ENCODE measurements around the gene HAP1.
A peak's percentile ranks its signal among the peaks of the same experiment; 100 is the strongest.

The HAP1 gene

DNA sequence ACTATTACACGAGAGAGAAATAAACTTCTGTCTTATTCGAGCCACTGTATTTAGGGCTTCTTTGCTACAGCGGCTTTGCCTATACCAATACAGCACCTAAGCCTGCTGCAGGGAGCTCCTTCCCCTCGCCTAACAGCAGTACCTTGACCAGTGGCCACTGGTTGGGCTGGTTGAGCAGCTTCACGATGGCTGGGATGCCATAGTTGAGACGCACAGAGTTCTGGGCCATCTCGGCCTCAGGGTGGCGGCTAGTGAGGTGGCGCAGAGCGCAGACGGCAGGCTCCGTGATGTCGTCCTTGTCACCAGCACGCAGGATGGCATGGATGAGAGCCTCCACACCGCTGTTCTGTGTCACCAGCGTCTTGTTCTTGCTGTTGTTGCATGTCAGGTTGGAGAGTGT, 28.4 kb upstream of the HAP1 start:
- DNase-seq, result no peak

DNA sequence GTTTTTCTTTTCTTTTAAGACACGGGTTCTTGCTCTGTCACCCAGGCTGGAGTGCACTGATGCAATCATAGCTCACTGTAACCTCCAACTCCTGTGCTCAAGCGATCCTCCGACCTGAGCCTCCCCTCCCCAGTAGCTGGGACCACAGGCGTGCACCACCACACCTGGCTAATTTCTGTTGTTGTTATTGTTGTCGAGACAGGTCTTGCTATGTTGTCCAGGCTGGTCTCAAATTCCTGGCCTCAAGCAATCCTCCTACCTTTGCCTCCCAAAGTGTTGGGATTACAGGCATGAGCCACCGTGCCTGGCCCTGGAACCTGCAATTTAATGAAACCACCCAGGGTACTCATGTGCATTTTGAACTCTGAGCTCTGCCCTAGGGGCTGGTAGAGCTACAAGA, 27.9 kb upstream of the HAP1 start:
- DNase-seq, result no peak

GRCh38 chr17:41760878-41761277, 26.4 kb upstream of the HAP1 start:
- no peak for DNase-seq

DNA sequence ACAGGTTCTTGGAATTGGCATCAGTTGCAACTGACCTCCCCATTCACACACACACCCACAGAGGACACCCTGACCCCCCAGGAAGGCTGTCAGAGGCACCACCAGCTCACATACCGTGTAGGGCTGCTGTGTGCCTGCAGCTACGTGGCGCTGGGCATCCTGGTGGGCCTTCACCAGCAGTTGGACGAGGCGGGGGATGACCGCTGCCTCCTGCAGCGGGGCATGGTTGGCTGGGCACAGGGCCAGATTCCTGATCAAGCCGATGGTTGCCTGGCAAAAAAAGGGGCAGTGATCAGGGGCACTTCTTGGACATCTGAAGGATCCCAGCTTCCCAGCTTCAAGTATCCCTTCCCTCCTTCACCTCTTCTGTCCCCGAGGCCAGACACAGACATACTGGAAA, 24.2 kb upstream of the HAP1 start:
- DNase-seq, result no peak

- DNase-seq, result no peak
These were observed 19.6 kb upstream of the HAP1 start for GRCh38 chr17:41754066-41754465.

- no peak for DNase-seq
These were observed 16.8 kb upstream of the HAP1 start for GRCh38 chr17:41751288-41751687.

DNA sequence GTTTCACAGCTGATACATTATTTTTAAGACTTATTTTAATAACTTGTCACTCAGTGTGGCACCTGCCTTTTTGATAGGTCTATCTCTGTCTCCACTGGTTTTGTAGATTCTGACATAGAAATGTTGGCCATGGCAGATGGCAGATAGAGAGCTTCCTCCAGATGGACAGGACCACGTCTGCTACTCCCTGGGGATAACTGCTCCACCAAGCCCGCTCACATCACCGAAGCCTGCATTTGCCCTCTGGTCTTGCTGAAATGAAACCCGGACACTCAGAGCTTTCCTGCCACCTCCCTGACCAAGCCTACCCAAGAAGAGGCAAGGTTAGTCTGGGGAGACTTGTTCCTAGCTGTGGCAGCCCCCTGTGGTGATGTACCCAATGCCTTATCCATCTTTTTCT, 16.4 kb upstream of the HAP1 start:
- no peak for DNase-seq

- no peak for DNase-seq
These were observed 13.8 kb upstream of the HAP1 start for GRCh38 chr17:41748275-41748674.

- no peak for DNase-seq
These were observed 7.3 kb upstream of the HAP1 start for GRCh38 chr17:41741709-41742108.

DNA sequence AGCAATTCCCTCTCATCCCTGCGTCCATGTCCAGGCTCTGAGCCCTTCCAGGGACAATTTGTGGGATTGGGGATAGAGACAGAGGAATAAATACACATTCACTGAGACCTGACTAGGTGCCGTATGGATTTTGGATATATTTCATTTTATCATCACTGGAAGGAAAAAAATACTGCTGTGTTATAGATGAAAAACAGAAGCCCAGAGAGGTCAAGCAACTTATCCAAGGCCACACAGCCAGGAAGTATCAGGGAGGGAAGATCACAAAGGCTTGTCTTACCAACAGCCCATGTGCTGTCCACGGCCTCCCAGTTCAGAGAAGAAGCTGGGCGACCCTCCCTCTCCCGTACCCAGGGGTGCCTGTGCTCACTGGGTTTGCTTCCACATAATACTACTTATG, 6.1 kb upstream of the HAP1 start:
- DNase-seq, result no peak

- DNase-seq, result no peak
These were observed 5.4 kb upstream of the HAP1 start for GRCh38 chr17:41739661-41740352.

DNA sequence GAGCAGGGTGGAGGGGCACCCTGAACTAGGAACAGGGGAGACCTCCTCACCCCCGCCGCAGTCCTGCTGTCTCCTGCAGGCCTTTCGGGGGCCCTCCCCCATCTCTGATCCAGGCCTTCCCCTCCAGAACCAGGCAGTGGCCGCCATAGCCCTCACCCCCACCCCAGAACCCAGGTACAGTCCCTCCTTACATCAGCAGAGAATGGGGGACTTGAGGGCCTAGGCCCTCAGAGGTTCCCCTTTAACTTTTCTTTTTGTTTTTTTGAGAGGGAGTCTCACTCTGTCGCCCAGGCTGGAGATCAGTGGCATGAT, 4.3 kb upstream of the HAP1 start:
- DNase-seq, result no peak

DNA sequence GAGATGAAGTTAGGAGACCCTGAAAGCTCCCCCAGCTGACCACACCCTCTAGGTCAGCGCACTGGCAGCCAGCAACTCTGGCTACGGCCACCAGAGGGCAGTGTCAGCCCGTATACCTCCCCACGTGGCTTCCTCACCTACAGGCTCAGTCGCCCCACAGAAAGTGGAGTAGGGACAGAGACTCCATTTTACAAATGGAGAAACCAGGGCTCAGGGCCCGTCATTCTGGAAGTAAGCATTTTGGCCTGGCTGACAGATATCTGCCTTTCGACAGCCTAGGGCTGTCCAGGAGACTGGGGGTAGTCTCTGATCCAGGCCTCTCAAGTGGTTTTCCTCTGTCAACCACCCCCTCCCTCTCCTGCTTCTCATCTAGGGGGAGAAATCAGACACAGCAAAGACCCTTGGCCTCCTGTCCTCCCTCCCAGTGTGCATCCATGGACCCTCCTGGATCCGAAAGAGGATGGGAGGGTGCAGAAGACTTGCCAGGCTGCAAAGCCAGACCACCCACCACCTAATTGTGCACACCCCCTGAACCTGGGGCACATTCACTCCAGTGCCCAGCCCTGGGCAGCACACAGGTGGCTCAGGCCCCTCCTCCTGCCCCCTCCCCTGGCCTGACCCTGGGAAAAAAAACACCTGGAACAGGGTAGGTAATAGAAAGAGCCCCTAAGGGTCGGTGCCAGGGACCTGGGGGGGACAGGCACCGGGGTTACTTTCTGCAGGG, 3.8 kb upstream of the HAP1 start:
- DNase-seq, result peak; percentile 91

GRCh38 chr17:41737680-41738023, 3.2 kb upstream of the HAP1 start:
- no peak for DNase-seq

DNA sequence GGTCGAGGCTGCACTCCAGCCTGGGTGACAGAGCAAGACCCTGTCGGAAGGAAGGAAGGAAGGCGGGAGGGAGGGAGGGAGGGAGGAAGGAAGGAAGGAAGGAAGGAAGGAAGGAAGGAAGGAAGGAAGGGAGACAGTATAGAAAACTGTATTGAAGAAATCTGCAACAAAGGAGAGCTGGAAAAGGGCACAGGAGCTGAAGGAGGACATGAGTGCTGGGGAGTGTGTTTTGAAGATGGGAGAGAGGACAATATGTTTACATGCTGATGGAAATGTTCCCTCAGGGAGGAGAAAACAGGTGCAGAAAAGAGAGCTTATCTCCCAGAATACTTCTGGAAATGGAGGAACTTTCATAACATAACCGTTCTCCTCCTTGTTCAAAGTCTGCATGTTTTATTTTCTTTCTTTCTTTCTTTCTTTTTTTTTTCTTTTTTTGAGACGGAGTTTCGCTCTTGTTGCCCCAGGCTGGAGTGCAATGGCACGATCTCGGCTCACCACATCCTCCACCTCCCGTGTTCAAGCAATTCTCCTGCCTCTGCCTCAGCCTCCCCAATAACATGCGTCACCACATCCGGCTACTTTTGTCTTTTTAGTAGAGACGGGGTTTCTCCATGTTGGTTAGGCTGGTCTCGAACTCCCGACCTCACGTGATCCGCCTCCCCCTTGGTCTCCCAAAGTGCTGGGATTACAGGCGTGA, 2.7 kb upstream of the HAP1 start:
- no peak for DNase-seq

DNA sequence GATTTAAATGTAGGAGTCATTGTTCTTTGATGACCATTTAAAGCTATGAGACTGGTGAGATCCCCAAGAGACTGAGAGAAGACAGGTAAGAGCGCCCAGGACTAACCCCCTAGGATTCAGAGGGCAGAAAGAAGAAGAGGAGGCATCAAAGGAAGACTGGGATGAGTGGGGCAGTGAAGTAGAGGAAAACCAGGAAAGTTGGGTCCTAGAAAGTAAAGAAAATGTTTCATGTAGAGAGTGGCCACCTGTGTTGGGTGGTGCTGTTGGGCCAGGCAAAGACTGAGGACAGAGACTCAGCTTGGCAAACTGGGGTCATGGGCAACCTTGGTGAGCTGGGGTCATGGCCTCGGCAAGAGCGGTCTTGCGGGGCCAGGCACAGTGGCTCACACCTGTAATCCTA, 1.3 kb upstream of the HAP1 start:
- DNase-seq, result no peak

DNA sequence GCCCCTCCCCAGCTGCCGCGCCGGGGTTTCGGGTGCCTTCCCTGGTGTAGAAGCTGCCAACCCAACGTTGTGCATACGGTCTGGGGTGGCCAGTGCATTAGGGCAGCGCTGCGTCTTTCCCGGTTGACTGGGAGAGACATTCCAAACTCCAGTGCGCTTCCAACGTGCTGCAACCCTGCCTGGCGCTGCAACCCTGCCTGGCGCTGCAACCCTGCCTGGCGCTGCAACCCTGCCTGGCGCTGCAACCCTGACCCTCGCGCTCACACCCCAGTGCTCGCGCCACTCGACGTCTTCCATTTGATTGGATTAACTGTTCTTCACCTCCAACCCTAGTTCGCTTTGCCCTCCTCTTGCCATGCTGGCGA, 488 bp upstream of the HAP1 start:
- DNase-seq, result no peak

- DNase-seq, result no peak
These were observed 900 bp downstream of the HAP1 start for GRCh38 chr17:41733348-41734138.

- DNase-seq, result no peak
These were observed 2.6 kb downstream of the HAP1 start for GRCh38 chr17:41731836-41732235.

- no peak for DNase-seq
These were observed 4.0 kb downstream of the HAP1 start for GRCh38 chr17:41730479-41730878.

DNA sequence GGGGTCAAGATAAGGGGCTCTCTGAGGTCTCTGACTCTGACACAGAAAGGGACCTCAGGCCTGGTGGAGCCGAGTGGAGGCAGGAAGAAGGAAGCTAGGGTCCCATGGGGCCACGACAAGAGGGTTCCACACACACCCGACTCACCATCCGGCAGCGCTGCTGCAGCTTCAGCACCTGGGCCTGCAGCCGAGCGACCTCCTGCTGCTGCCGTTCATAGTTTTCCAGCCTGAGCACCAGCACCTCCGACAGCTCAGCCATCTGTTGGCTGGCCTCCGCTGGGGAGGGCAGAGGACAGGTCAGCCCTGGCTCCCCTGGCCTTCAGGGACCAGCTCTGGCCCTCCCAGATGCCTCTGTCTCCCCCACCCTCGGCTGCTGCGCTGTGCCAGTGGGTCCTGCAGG, 6.4 kb downstream of the HAP1 start:
- DNase-seq, result no peak

- no peak for DNase-seq
These were observed 9.3 kb downstream of the HAP1 start for GRCh38 chr17:41725134-41725533.

GRCh38 chr17:41724476-41725050, 9.9 kb downstream of the HAP1 start:
- no peak for DNase-seq
